Measurements from ENCODE around the gene IL36A. TPM values are rescaled to one million over a fixed set of nuclear protein-coding genes. Genes with fewer than 3 reads are reported as not detected.

The IL36A gene
- total and polyA plus RNA-seq, 9 of the 15 experiments (the other 6 are each of a cell fraction or from before 2014, with no cell fraction given) = not detected

DNA sequence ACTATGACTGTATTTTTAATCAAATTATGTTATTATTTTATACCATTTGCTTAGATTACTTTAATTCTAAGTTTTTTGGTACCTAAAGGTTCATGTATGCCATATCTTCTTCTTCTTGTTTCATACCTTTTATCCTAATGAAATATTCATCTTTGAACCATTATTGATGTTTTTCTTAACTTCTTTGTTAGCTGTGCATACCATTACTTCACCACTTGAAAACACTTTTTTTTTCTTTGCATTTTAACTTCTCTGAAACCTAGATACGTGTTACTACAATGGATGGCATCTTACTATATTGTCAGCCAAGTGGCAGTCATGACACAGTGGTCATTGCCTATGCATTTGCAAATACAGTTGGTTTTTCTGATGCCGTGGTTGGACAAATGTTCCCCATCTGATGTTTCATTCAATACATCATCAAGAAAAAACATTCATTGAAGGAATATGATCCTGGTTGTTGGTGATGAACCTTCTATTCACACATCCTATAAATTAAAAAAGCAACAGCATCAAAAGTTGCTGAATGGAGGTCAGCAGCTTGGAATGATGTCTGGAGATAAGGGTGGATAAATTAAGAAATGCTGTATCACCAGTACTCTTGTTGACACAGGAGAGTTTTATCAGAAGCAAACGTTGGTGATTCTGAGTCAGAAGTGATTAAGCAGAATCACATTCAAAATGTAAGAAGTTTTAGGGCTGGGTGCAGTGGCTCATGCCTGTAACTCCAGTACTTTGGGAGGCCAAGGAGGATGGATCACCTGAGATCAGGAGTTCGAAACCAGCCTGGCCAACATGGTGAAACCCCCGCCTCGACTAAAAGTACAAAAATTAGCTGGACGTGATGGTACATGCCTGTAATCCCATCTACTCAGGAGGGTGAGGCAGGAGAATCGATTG, 7.4 kb downstream of the IL36A start (continued):
- TF ChIP-seq, protein P1, sequence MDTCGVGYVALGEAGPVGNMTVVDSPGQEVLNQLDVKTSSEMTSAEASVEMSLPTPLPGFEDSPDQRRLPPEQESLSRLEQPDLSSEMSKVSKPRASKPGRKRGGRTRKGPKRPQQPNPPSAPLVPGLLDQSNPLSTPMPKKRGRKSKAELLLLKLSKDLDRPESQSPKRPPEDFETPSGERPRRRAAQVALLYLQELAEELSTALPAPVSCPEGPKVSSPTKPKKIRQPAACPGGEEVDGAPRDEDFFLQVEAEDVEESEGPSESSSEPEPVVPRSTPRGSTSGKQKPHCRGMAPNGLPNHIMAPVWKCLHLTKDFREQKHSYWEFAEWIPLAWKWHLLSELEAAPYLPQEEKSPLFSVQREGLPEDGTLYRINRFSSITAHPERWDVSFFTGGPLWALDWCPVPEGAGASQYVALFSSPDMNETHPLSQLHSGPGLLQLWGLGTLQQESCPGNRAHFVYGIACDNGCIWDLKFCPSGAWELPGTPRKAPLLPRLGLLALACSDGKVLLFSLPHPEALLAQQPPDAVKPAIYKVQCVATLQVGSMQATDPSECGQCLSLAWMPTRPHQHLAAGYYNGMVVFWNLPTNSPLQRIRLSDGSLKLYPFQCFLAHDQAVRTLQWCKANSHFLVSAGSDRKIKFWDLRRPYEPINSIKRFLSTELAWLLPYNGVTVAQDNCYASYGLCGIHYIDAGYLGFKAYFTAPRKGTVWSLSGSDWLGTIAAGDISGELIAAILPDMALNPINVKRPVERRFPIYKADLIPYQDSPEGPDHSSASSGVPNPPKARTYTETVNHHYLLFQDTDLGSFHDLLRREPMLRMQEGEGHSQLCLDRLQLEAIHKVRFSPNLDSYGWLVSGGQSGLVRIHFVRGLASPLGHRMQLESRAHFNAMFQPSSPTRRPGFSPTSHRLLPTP (IDR thresholded peaks at IDR 0.05; ENCODE audit: borderline replicate concordance, extremely low read depth, insufficient read length) = peak; percentile 85
- TF ChIP-seq SETDB1 (IDR thresholded peaks at IDR 0.05; ENCODE audit: low read length) (no peak), MAZ (CRISPR knock-in tag; conservative IDR thresholded peaks at IDR 0.05 in 1 of 2, IDR thresholded peaks at IDR 0.05 in 1 of 2) (no peak; a peak in 1 of 4 replicates), LCOR (CRISPR knock-in tag; IDR thresholded peaks at IDR 0.05) (peak; percentile 39; the same call in 1 of the 2 replicates), SMARCB1 (IDR thresholded peaks at IDR 0.05; ENCODE audit: insufficient read length, low read depth) (no peak), SIN3B (IDR thresholded peaks at IDR 0.05; ENCODE audit: low read depth) (no peak), ZC3H11A (IDR thresholded peaks at IDR 0.05; ENCODE audit: low read depth, low read length) (no peak), THRA (IDR thresholded peaks at IDR 0.05) (no peak), POLR2H (tag; IDR thresholded peaks at IDR 0.05; ENCODE audit: low read depth) (peak; percentile 95), ZFP30 (CRISPR knock-in tag; IDR thresholded peaks at IDR 0.05; ENCODE audit: borderline replicate concordance) (no peak), TAF15 (IDR thresholded peaks at IDR 0.05; ENCODE audit: low read depth, low read length) (no peak), HIVEP1 (CRISPR knock-in tag; IDR thresholded peaks at IDR 0.05) (no peak), CC2D1A (IDR thresholded peaks at IDR 0.05) (peak; percentile 97), GABPB1 (CRISPR knock-in tag; IDR thresholded peaks at IDR 0.05) (no peak), RBFOX2 (IDR thresholded peaks at IDR 0.05; ENCODE audit: low read depth, low read length) (no peak), ZNF584 (CRISPR knock-in tag; IDR thresholded peaks at IDR 0.05; ENCODE audit: low read depth) (0 out of 2 replicates have a peak, but pooled peaks have one; percentile 49), TCF3 (CRISPR knock-in tag; IDR thresholded peaks at IDR 0.05) (peak; percentile 88), ZEB2 (IDR thresholded peaks at IDR 0.05) (0 out of 2 replicates have a peak, but pooled peaks have one; percentile 80), DNMT1 (IDR thresholded peaks at IDR 0.05) (peak; percentile 91; the same call in 1 of the 2 replicates)
- TF ChIP-seq, protein P2, sequence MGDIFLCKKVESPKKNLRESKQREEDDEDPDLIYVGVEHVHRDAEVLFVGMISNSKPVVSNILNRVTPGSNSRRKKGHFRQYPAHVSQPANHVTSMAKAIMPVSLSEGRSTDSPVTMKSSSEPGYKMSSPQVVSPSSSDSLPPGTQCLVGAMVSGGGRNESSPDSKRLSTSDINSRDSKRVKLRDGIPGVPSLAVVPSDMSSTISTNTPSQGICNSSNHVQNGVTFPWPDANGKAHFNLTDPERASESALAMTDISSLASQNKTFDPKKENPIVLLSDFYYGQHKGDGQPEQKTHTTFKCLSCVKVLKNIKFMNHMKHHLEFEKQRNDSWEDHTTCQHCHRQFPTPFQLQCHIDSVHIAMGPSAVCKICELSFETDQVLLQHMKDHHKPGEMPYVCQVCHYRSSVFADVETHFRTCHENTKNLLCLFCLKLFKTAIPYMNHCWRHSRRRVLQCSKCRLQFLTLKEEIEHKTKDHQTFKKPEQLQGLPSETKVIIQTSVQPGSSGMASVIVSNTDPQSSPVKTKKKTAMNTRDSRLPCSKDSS (IDR thresholded peaks at IDR 0.05; ENCODE audit: low read depth, partially characterized antibody) = no peak
- TF ChIP-seq, protein P3, sequence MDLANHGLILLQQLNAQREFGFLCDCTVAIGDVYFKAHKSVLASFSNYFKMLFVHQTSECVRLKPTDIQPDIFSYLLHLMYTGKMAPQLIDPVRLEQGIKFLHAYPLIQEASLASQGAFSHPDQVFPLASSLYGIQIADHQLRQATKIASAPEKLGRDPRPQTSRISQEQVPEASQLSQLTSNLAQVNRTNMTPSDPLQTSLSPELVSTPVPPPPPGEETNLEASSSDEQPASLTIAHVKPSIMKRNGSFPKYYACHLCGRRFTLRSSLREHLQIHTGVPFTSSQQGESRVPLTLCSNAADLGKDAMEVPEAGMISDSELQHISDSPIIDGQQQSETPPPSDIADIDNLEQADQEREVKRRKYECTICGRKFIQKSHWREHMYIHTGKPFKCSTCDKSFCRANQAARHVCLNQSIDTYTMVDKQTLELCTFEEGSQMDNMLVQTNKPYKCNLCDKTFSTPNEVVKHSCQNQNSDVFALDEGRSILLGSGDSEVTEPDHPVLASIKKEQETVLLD (IDR thresholded peaks at IDR 0.05) = peak; percentile 57; the same call in 1 of the 2 replicates
